ENCODE data around the gene GLCE.
"Not testable (repeated sequence)": the region's sequence is repeated elsewhere in the genome, so short reads cannot be mapped to it uniquely, and the experiment has no call there.

GLCE gene

GRCh38 chr15:69302087-69302486, 141.7 kb downstream of the GLCE start:
- DNase-seq, result not testable (repeated sequence)

- DNase-seq, result peak in 1 of 2 experiments; percentile 46
Measured at GRCh38 chr15:69302929-69303328, 142.5 kb downstream of the GLCE start.

- DNase-seq, result no peak
Measured at GRCh38 chr15:69303337-69304181, 143.1 kb downstream of the GLCE start.

GRCh38 chr15:69304182-69304545, 143.7 kb downstream of the GLCE start:
- DNase-seq, result no peak

- no peak for DNase-seq
Measured at GRCh38 chr15:69305204-69305931, 144.9 kb downstream of the GLCE start.

- DNase-seq, result no peak
Measured at GRCh38 chr15:69305933-69306568, 145.6 kb downstream of the GLCE start.

- DNase-seq, result no peak
Measured at GRCh38 chr15:69307939-69308338, 147.5 kb downstream of the GLCE start.

GRCh38 chr15:69308949-69309348, 148.5 kb downstream of the GLCE start:
- no peak for DNase-seq

GRCh38 chr15:69311319-69311721, 150.9 kb downstream of the GLCE start:
- no peak for DNase-seq

GRCh38 chr15:69313432-69314000, 153.1 kb downstream of the GLCE start:
- DNase-seq, result no peak

- no peak for DNase-seq
Measured at GRCh38 chr15:69314131-69314530, 153.7 kb downstream of the GLCE start.

- no peak for DNase-seq
Measured at GRCh38 chr15:69314736-69315135, 154.3 kb downstream of the GLCE start.

- DNase-seq, result no peak
Measured at GRCh38 chr15:69315402-69316110, 155.1 kb downstream of the GLCE start.

- no peak for DNase-seq
Measured at GRCh38 chr15:69316291-69316690, 155.9 kb downstream of the GLCE start.

GRCh38 chr15:69317392-69317841, 157.0 kb downstream of the GLCE start:
- DNase-seq, result no peak

GRCh38 chr15:69318033-69318432, 157.6 kb downstream of the GLCE start:
- DNase-seq, result no peak

GRCh38 chr15:69319384-69320375, 159.2 kb downstream of the GLCE start:
- DNase-seq, result no peak

- DNase-seq, result no peak
Measured at GRCh38 chr15:69320977-69321554, 160.6 kb downstream of the GLCE start.

Data from NCI-H524 (cell line).